ENCODE results near the gene GPSM3. TPM values are rescaled to one million over a fixed set of nuclear protein-coding genes. Genes with fewer than 3 reads are reported as not detected.

GPSM3 gene
- total and polyA plus RNA-seq, 2 of the 13 experiments (the other 11 are each of a cell fraction or from before 2014, with no cell fraction given) = 0.18 to 6.2 TPM

DNA sequence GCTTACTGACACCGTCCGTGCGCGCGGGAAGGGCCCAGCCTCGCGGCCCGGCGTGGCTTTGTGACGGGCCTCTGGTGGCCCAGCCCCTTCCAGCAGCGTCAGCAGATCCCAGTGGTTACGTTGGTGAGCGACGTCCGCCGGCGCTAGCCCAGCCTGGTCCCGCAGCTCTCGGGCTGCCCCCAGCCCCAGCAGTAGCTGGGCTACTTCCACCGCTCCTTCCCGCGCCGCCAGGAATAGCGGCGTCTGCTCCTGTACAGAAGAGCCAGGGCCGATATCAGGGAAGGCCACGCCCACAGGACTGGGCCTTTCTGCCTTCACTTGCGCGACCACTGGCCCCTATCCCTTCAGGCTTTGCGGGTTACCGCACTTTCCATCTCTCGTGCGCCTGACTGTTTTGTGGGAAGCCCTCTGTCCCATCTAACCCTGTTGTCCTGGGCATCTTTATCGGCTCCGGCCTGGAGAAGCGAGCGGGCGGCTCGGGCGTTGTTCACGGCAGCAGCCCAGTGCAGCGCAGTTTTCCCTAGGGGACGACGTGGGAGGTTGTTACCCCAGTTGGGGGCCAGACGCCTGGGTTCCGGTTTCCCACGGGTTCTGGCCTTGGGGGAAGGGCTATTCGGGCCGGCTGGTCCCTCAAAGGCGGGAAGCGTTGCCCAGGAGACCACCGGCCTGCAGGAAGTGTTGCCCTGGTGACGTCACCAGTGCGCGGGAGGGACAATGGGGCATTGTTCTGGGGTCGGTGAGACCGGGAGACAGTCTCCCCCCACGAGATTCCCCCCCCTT, 3.6 kb upstream of the GPSM3 start (continued):
- TF ChIP-seq DNMT1 (CRISPR knock-in tag; IDR thresholded peaks at IDR 0.05) (0 out of 2 replicates have a peak, but pooled peaks have one; percentile 40), ATF7-NPFF (CRISPR knock-in tag; IDR thresholded peaks at IDR 0.05; ENCODE audit: low read depth) (peak; percentile 86), ZNF772 (CRISPR knock-in tag; IDR thresholded peaks at IDR 0.05) (peak; percentile 82), ZNF777 (CRISPR knock-in tag; IDR thresholded peaks at IDR 0.05) (no peak), PHF5A (CRISPR knock-in tag; IDR thresholded peaks at IDR 0.05; ENCODE audit: low read depth, unreplicated experiment) (no peak), ZNF790 (CRISPR knock-in tag; IDR thresholded peaks at IDR 0.05; ENCODE audit: borderline replicate concordance) (0 out of 2 replicates have a peak, but pooled peaks have one; percentile 66), HDAC6 (IDR thresholded peaks at IDR 0.05; ENCODE audit: low read depth, low read length) (no peak), CENPX (CRISPR knock-in tag; IDR thresholded peaks at IDR 0.05) (no peak), ZNF703 (CRISPR knock-in tag; IDR thresholded peaks at IDR 0.05; ENCODE audit: borderline replicate concordance) (no peak), ZNF773 (CRISPR knock-in tag; IDR thresholded peaks at IDR 0.05; ENCODE audit: borderline replicate concordance) (peak; percentile 18; the same call in 1 of the 2 replicates), ZNF619 (CRISPR knock-in tag; IDR thresholded peaks at IDR 0.05) (peak; percentile 67; the same call in 1 of the 2 replicates), ZNF264 (CRISPR knock-in tag; IDR thresholded peaks at IDR 0.05) (no peak; the same call in 1 of the 2 replicates), ZSCAN12 (CRISPR knock-in tag; IDR thresholded peaks at IDR 0.05) (0 out of 2 replicates have a peak, but pooled peaks have one; percentile 81), MBD4 (IDR thresholded peaks at IDR 0.05; ENCODE audit: borderline replicate concordance, low read length) (no peak), THYN1 (CRISPR knock-in tag; IDR thresholded peaks at IDR 0.05; ENCODE audit: borderline replicate concordance, low read depth) (no peak), FLYWCH1 (CRISPR knock-in tag; IDR thresholded peaks at IDR 0.05) (no peak), ZNF510 (CRISPR knock-in tag; IDR thresholded peaks at IDR 0.05; ENCODE audit: low read depth) (peak; percentile 47; the same call in 1 of the 2 replicates)
- TF ChIP-seq, protein P1, sequence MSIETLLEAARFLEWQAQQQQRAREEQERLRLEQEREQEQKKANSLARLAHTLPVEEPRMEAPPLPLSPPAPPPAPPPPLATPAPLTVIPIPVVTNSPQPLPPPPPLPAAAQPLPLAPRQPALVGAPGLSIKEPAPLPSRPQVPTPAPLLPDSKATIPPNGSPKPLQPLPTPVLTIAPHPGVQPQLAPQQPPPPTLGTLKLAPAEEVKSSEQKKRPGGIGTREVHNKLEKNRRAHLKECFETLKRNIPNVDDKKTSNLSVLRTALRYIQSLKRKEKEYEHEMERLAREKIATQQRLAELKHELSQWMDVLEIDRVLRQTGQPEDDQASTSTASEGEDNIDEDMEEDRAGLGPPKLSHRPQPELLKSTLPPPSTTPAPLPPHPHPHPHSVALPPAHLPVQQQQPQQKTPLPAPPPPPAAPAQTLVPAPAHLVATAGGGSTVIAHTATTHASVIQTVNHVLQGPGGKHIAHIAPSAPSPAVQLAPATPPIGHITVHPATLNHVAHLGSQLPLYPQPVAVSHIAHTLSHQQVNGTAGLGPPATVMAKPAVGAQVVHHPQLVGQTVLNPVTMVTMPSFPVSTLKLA (IDR thresholded peaks at IDR 0.05) = no peak
- TF ChIP-seq, protein P2, sequence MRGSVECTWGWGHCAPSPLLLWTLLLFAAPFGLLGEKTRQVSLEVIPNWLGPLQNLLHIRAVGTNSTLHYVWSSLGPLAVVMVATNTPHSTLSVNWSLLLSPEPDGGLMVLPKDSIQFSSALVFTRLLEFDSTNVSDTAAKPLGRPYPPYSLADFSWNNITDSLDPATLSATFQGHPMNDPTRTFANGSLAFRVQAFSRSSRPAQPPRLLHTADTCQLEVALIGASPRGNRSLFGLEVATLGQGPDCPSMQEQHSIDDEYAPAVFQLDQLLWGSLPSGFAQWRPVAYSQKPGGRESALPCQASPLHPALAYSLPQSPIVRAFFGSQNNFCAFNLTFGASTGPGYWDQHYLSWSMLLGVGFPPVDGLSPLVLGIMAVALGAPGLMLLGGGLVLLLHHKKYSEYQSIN (CRISPR knock-in tag; IDR thresholded peaks at IDR 0.05; ENCODE audit: borderline replicate concordance) = no peak
- TF ChIP-seq, protein P3, sequence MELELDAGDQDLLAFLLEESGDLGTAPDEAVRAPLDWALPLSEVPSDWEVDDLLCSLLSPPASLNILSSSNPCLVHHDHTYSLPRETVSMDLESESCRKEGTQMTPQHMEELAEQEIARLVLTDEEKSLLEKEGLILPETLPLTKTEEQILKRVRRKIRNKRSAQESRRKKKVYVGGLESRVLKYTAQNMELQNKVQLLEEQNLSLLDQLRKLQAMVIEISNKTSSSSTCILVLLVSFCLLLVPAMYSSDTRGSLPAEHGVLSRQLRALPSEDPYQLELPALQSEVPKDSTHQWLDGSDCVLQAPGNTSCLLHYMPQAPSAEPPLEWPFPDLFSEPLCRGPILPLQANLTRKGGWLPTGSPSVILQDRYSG (CRISPR knock-in tag; IDR thresholded peaks at IDR 0.05) = no peak
- TF ChIP-seq, protein P4, sequence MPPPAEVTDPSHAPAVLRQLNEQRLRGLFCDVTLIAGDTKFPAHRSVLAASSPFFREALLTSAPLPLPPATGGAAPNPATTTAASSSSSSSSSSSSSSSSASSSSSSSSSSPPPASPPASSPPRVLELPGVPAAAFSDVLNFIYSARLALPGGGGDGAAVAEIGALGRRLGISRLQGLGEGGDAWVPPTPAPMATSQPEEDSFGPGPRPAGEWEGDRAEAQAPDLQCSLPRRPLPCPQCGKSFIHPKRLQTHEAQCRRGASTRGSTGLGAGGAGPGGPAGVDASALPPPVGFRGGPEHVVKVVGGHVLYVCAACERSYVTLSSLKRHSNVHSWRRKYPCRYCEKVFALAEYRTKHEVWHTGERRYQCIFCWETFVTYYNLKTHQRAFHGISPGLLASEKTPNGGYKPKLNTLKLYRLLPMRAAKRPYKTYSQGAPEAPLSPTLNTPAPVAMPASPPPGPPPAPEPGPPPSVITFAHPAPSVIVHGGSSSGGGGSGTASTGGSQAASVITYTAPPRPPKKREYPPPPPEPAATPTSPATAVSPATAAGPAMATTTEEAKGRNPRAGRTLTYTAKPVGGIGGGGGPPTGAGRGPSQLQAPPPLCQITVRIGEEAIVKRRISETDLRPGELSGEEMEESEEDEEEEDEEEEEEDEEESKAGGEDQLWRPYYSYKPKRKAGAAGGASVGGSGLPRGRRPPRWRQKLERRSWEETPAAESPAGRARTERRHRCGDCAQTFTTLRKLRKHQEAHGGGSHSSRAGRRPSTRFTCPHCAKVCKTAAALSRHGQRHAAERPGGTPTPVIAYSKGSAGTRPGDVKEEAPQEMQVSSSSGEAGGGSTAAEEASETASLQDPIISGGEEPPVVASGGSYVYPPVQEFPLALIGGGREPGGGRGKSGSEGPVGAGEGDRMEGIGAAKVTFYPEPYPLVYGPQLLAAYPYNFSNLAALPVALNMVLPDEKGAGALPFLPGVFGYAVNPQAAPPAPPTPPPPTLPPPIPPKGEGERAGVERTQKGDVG (CRISPR knock-in tag; IDR thresholded peaks at IDR 0.05; ENCODE audit: borderline replicate concordance) = no peak; the same call in 1 of the 2 replicates
- TF ChIP-seq, protein P5, sequence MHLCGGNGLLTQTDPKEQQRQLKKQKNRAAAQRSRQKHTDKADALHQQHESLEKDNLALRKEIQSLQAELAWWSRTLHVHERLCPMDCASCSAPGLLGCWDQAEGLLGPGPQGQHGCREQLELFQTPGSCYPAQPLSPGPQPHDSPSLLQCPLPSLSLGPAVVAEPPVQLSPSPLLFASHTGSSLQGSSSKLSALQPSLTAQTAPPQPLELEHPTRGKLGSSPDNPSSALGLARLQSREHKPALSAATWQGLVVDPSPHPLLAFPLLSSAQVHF (CRISPR knock-in tag; IDR thresholded peaks at IDR 0.05) = peak; percentile 69; the same call in 1 of the 2 replicates
